ENCODE measurements around the gene EID1. TPM values are rescaled to one million over a fixed set of nuclear protein-coding genes. Genes with fewer than 3 reads are reported as not detected.

The EID1 gene
- total and polyA plus RNA-seq, 2 donors (not counting 3 experiments of a cell fraction or from before 2014, with no cell fraction given), result 146 to 155 TPM

- Histone ChIP-seq H3K4me2 (ENCODE audit: insufficient read depth, low read length) (no peak overlapping the region), H3K9ac (replicated peaks; ENCODE audit: extremely low read depth, insufficient read depth, low read length) (no peak overlapping the region), H4K20me1 (replicated peaks; ENCODE audit: control insufficient read depth, extremely low read depth, insufficient read depth, low read length) (no peaks in the 10 kb centered on the region), H3K4me1 (ENCODE audit: control insufficient read depth, extremely low read depth, insufficient read depth, low read length) (no peaks in the 10 kb centered on the region), H3K4me3 (replicated peaks in 1 of 3; ENCODE audit: insufficient read depth in 1 of 3, low read depth in 1 of 3, low read length in 3 of 3) (no peak overlapping the region), H3K27me3 (ENCODE audit: control insufficient read depth in 2 of 2, insufficient read depth in 2 of 2, low read length in 2 of 2) (peaks cover 2 to 4% of the 10 kb centered on the region in 2 experiments), H3K9me1 (replicated peaks; ENCODE audit: control insufficient read depth, extremely low read depth, insufficient read depth, low read length) (no peaks in the 10 kb centered on the region), H3K9me3 (replicated peaks; ENCODE audit: control insufficient read depth, insufficient read depth, low read length) (no peaks in the 10 kb centered on the region), H3K79me2 (ENCODE audit: control insufficient read depth, insufficient read depth, low read length) (no peaks in the 10 kb centered on the region), H3K27ac (ENCODE audit: insufficient read depth, low read depth, low read length) (no peak overlapping the region), H3K36me3 (ENCODE audit: control insufficient read depth in 2 of 2, extremely low read depth in 1 of 2, insufficient read depth in 2 of 2, low read length in 2 of 2) (no peaks in the 10 kb centered on the region), H2AFZ (ENCODE audit: low read depth, low read length) (no peak overlapping the region)
- TF ChIP-seq GATA2 (IDR thresholded peaks at IDR 0.05; ENCODE audit: insufficient read depth, insufficient read length, low read depth, low read length), result no peak
- TF ChIP-seq JUN (IDR thresholded peaks at IDR 0.05; ENCODE audit: borderline replicate concordance, insufficient read depth, insufficient read length, low read depth), result no peak
- TF ChIP-seq FOS (IDR thresholded peaks at IDR 0.05; ENCODE audit: borderline replicate concordance, insufficient read depth, low read length), result no peak
- no peak for TF ChIP-seq POLR2AphosphoS5 (IDR thresholded peaks at IDR 0.05; ENCODE audit: insufficient read depth, low read depth, low read length)
- no peak for TF ChIP-seq MAX (IDR thresholded peaks at IDR 0.05; ENCODE audit: insufficient read depth, insufficient read length)
- TF ChIP-seq CTCF (IDR thresholded peaks at IDR 0.05; ENCODE audit: extremely low read depth in 1 of 2, insufficient read depth in 1 of 2, low read depth in 1 of 2, low read length in 2 of 2), result no peak
- no peak for TF ChIP-seq POLR2A (IDR thresholded peaks at IDR 0.05; ENCODE audit: low read depth, low read length)
- no peak for TF ChIP-seq MYC (IDR thresholded peaks at IDR 0.05; ENCODE audit: low read depth, low read length)
- no peak for TF ChIP-seq EZH2 (IDR thresholded peaks at IDR 0.05; ENCODE audit: borderline replicate concordance, low read depth, low read length, severe bottlenecking)
- intact Hi-C loops (cut with micrococcal nuclease) (no loop called here), dilution Hi-C loops (cut with MboI; ENCODE audit: extremely low pct_ligation_motif_present, low sequenced_read_pairs) (no loop called here)
- ChIA-PET POLR2A (interaction anchor here (0.7 kb wide), 1 partner anchor 334 kb away, joined by 6 read pairs; no protein-coding TSS in a partner anchor), CTCF (interaction anchor here (1.3 to 2.0 kb wide), 2 partner anchors 11 to 27 kb away, joined by 4 to 8 read pairs; partner anchors contain the start of gene EID1)
- BruUV-seq (replicated peaks), result no TSS peak
- FAIRE-seq (no peak), DNase-seq (ENCODE audit: low read depth, low spot score) (no peak)
Observed at GRCh38 chr15:48888836-48889235, 10.9 kb downstream of the EID1 start.
